ENCODE results near the gene CPLANE2. TPM values are rescaled to one million over a fixed set of nuclear protein-coding genes. Genes with fewer than 3 reads are reported as not detected.

The CPLANE2 gene
- total RNA-seq, 1 experiment from 2014 or later, result 6.3 TPM

DNA sequence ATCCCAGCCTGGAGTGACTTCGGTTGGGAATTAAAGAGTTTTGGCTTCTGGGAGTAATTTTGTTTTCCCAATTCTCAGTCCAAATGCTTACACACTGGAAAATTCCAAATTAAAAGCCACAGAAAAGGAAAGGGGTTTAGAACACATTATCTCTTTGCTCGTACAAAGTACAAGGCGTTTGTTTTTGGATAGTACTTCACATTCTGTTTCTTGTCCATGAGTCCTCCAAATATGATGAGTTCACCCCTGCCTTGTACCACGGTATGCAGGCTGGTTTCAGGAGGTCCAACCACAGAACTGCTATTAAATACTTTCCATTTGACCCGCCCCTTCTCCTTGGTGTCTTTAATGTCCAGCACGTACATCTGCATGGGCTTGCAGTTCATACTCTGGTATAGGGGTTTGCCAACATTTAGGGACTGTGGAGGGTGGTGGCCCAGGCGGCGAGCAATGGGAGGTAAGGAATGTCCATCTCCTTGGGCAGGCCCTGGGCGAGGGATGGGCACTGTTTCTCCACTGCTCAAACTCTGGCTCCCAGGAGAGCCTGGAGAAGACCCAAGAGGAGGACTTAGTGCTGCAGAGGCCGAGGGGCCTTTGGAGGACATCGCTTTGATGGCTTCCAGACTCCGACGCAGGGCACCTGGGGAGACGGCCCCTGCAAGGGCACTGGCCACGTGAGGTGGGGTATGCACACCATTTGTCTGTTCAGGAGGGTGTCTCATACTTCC lies 13.7 kb upstream of the CPLANE2 start:
- TF ChIP-seq, protein P1, sequence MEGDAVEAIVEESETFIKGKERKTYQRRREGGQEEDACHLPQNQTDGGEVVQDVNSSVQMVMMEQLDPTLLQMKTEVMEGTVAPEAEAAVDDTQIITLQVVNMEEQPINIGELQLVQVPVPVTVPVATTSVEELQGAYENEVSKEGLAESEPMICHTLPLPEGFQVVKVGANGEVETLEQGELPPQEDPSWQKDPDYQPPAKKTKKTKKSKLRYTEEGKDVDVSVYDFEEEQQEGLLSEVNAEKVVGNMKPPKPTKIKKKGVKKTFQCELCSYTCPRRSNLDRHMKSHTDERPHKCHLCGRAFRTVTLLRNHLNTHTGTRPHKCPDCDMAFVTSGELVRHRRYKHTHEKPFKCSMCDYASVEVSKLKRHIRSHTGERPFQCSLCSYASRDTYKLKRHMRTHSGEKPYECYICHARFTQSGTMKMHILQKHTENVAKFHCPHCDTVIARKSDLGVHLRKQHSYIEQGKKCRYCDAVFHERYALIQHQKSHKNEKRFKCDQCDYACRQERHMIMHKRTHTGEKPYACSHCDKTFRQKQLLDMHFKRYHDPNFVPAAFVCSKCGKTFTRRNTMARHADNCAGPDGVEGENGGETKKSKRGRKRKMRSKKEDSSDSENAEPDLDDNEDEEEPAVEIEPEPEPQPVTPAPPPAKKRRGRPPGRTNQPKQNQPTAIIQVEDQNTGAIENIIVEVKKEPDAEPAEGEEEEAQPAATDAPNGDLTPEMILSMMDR (conservative IDR thresholded peaks at IDR 0.05), result no peak
- H3K23ac ChIP-seq (ENCODE audit: insufficient read length, low read depth, low read length), result no peak overlapping the region
- H2AFZ ChIP-seq (ENCODE audit: low read length), result no peak overlapping the region
- H3K36me3 Mint-ChIP-seq (ENCODE audit: insufficient read depth in 1 of 3, low read depth in 3 of 3), result peaks cover 3 to 47% (median 30%) of the 10 kb centered on the region in 3 experiments; a peak in 6 of 7 replicates
- no peak overlapping the region for H4K5ac ChIP-seq (ENCODE audit: insufficient read length, low read depth, low read length)
- H3K4ac ChIP-seq (ENCODE audit: low read depth, low read length), result no peak overlapping the region
- H2AK5ac ChIP-seq (ENCODE audit: insufficient read length, low read length), result no peak overlapping the region
- no peak overlapping the region for H3K27ac ChIP-seq (ENCODE audit: insufficient read length, low read depth, low read length)
- H4K20me1 ChIP-seq (ENCODE audit: control insufficient read depth, insufficient read depth, insufficient read length), result no peaks in the 10 kb centered on the region
- WGBS (ENCODE audit: extremely low coverage, insufficient read length, low lambda C conversion rate), result no CpG with 5 or more reads among the region's 15 CpGs
- H2BK15ac ChIP-seq (ENCODE audit: low read depth, low read length), result no peak overlapping the region
- no peak overlapping the region for H3K14ac ChIP-seq (ENCODE audit: insufficient read depth, low read length)
- H3K79me1 ChIP-seq (ENCODE audit: insufficient read depth, low read depth, low read length, poor library complexity, severe bottlenecking), result no peaks in the 10 kb centered on the region
- no peaks in the 10 kb centered on the region for H3K27me3 ChIP-seq (ENCODE audit: insufficient read depth, low read length)
- no peak overlapping the region for H4K91ac ChIP-seq (ENCODE audit: insufficient read length, low read depth, low read length)
- H3K18ac ChIP-seq (ENCODE audit: insufficient read length, low read depth, low read length), result no peak overlapping the region
- no peaks in the 10 kb centered on the region for H3K23me2 ChIP-seq (ENCODE audit: insufficient read length, low read depth, low read length, poor library complexity, severe bottlenecking)
- no peaks in the 10 kb centered on the region for H3K4me1 Mint-ChIP-seq
- no peak overlapping the region for H2BK12ac ChIP-seq (ENCODE audit: insufficient read length, low read depth, low read length)
- H3K56ac ChIP-seq (ENCODE audit: insufficient read length, low read depth, low read length), result no peak overlapping the region
- no peaks in the 10 kb centered on the region for H3K9me3 ChIP-seq (ENCODE audit: control insufficient read depth, low read depth, low read length)
- no peak overlapping the region for H3T11ph ChIP-seq (ENCODE audit: low read length)
- H3K9me3 Mint-ChIP-seq, result no peaks in the 10 kb centered on the region
- H2BK5ac ChIP-seq (ENCODE audit: insufficient read length, low read length), result no peak overlapping the region
- no peak overlapping the region for H2BK120ac ChIP-seq (ENCODE audit: low read depth, low read length, poor library complexity, severe bottlenecking)
- no peaks in the 10 kb centered on the region for H3K79me2 ChIP-seq (ENCODE audit: insufficient read depth, low read length)
- H3K27me3 Mint-ChIP-seq (ENCODE audit: low read depth), result no peaks in the 10 kb centered on the region
- no peak overlapping the region for H3K4me3 Mint-ChIP-seq
- H3K9ac ChIP-seq (ENCODE audit: extremely low read depth, insufficient read length, low read length), result no peak overlapping the region
- H3K4me2 ChIP-seq (ENCODE audit: insufficient read depth, insufficient read length, low read length), result no peak overlapping the region
- no peak overlapping the region for H2BK20ac ChIP-seq (ENCODE audit: low read depth, low read length, poor library complexity, severe bottlenecking)
- no peak overlapping the region for H4K8ac ChIP-seq (replicated peaks; ENCODE audit: insufficient read length, low read depth, low read length)
- H3K27ac Mint-ChIP-seq, result no peak overlapping the region
- H3K4me1 ChIP-seq (ENCODE audit: insufficient read depth, low read length), result no peaks in the 10 kb centered on the region
- no peak for DNase-seq

All from H9 (cell line).